GM21381 (cell line): ENCODE data around the gene MYBPC3.
A peak's percentile ranks its signal among the peaks of the same experiment; 100 is the strongest.
"Not testable (repeated sequence)": the region's sequence is repeated elsewhere in the genome, so short reads cannot be mapped to it uniquely, and the experiment has no call there.

Experiments
- ATAC-seq: cut with Tn5 transposase; IDR thresholded peaks from one replicate; pipeline ENCODE4 v1.9.1; 2021; ENCODE audit warnings: mild to moderate bottlenecking, moderate library complexity; ENCODE audit not compliant: unreplicated experiment

Gene MYBPC3

GRCh38 chr11:47327025-47327424 is 25.5 kb downstream of the MYBPC3 start:
- ATAC-seq, result no peak

- no peak for ATAC-seq
These were observed 26.3 kb downstream of the MYBPC3 start for GRCh38 chr11:47326198-47326597.

GRCh38 chr11:47325271-47326041 is 27.0 kb downstream of the MYBPC3 start:
- ATAC-seq, result no peak

GRCh38 chr11:47324520-47324919 is 28.0 kb downstream of the MYBPC3 start:
- no peak for ATAC-seq

- no peak for ATAC-seq
These were observed 34.3 kb downstream of the MYBPC3 start for GRCh38 chr11:47318166-47318565.

- ATAC-seq, result peak; percentile 76
These were observed 35.3 kb downstream of the MYBPC3 start for GRCh38 chr11:47317064-47317828.

GRCh38 chr11:47316501-47316900 is 36.0 kb downstream of the MYBPC3 start:
- not testable (repeated sequence) for ATAC-seq

- ATAC-seq, result no peak
These were observed 37.5 kb downstream of the MYBPC3 start for GRCh38 chr11:47314992-47315391.

- no peak for ATAC-seq
These were observed 44.3 kb downstream of the MYBPC3 start for GRCh38 chr11:47308050-47308823.

GRCh38 chr11:47306484-47306844 is 46.0 kb downstream of the MYBPC3 start:
- ATAC-seq, result no peak

GRCh38 chr11:47305734-47306483 is 46.6 kb downstream of the MYBPC3 start:
- no peak for ATAC-seq

GRCh38 chr11:47302853-47303252 is 49.6 kb downstream of the MYBPC3 start:
- no peak for ATAC-seq

GRCh38 chr11:47299078-47299477 is 53.4 kb downstream of the MYBPC3 start:
- no peak for ATAC-seq

GRCh38 chr11:47296045-47296444 is 56.5 kb downstream of the MYBPC3 start:
- no peak for ATAC-seq

GRCh38 chr11:47295385-47295784 is 57.1 kb downstream of the MYBPC3 start:
- ATAC-seq, result no peak

GRCh38 chr11:47289856-47290255 is 62.6 kb downstream of the MYBPC3 start:
- no peak for ATAC-seq

GRCh38 chr11:47288066-47288465 is 64.4 kb downstream of the MYBPC3 start:
- no peak for ATAC-seq

- no peak for ATAC-seq
These were observed 66.3 kb downstream of the MYBPC3 start for GRCh38 chr11:47285969-47286770.

- no peak for ATAC-seq
These were observed 68.4 kb downstream of the MYBPC3 start for GRCh38 chr11:47284151-47284550.

GRCh38 chr11:47282462-47282861 is 70.0 kb downstream of the MYBPC3 start:
- no peak for ATAC-seq
